Measurements from ENCODE around the gene TSEN15.

DNA sequence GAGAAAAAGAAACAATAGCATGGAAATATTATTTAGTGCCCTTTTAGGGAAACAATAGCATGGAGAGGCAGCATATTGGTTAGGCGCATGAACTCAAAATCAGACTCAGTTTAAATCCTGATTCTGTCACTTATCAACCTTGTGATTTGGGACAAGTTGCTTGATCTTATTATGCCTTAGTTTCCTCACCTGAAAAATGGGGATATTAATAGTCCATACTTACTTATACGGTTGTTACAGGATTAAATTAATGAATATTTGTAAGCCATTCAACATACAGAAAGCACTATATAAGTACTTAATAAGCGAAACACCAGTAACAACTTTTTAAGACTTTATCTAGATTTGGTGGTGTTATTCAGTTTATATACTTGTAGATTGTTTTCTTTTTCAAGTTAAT, 1.2 kb downstream of the TSEN15 start:
- TF ChIP-seq, protein P1, sequence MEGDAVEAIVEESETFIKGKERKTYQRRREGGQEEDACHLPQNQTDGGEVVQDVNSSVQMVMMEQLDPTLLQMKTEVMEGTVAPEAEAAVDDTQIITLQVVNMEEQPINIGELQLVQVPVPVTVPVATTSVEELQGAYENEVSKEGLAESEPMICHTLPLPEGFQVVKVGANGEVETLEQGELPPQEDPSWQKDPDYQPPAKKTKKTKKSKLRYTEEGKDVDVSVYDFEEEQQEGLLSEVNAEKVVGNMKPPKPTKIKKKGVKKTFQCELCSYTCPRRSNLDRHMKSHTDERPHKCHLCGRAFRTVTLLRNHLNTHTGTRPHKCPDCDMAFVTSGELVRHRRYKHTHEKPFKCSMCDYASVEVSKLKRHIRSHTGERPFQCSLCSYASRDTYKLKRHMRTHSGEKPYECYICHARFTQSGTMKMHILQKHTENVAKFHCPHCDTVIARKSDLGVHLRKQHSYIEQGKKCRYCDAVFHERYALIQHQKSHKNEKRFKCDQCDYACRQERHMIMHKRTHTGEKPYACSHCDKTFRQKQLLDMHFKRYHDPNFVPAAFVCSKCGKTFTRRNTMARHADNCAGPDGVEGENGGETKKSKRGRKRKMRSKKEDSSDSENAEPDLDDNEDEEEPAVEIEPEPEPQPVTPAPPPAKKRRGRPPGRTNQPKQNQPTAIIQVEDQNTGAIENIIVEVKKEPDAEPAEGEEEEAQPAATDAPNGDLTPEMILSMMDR (IDR thresholded peaks at IDR 0.05): no peak
- no peak for TF ChIP-seq POLR2A (IDR thresholded peaks at IDR 0.05)
